Neuron (in vitro differentiated cells): ENCODE data around the gene TNFAIP3.

Experiments
- H2AFZ ChIP-seq: one replicate; pipeline ENCODE4 v1.6.1; 2013; ENCODE audit warnings: low read depth, mild to moderate bottlenecking, inconsistent platforms, low read length, moderate library complexity
- H3K27me3 ChIP-seq: one replicate; pipeline ENCODE4 v1.6.1; 2013; ENCODE audit warnings: low read length; ENCODE audit not compliant: insufficient read depth
- H3K36me3 ChIP-seq: one replicate; pipeline ENCODE4 v1.6.1; 2013; ENCODE audit warnings: low read length; ENCODE audit not compliant: insufficient read depth
- H3K4me1 ChIP-seq: one replicate; pipeline ENCODE4 v1.6.1; 2013; ENCODE audit warnings: low read length; ENCODE audit not compliant: insufficient read depth
- H3K4me3 ChIP-seq: 2 replicates; pipeline ENCODE4 v1.5.1; 2013; ENCODE audit warnings: mild to moderate bottlenecking, low read length, moderate library complexity
- H3K9me3 ChIP-seq: one replicate; pipeline ENCODE4 v1.6.1; 2013; ENCODE audit warnings: low read length

The TNFAIP3 gene

DNA sequence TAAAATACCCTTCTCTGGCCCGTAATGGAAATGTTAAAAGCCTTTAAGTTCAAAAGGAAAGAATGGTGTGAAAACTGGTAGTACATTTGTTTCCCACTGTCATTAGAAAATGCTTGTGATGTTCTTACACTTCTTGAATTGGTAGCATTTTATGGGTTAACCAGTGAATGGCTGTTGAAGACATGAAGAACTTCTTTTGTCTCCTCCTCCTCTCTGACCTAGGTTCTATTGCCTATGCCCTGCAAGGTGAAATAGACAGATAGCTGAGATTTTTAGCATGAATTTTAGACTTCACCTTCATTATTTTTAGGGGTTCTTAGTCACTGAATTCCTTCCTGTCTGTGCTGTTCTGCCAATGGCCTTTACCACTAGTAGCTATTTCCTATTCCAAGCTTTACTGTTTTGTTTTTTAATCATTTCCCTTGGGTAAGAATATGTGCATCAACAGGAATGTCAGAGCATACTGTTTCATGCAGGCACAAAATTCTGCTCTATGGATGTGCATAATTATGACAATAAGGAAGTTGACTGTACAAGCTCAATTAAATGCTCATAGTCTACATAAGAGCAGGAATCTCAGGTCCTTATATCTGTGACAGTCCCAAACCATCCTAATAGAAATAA is 4.9 kb downstream of the TNFAIP3 start:
- H3K4me1 ChIP-seq, result peaks cover 2% of the 10 kb centered on the region
- peaks cover 8% of the 10 kb centered on the region for H3K27me3 ChIP-seq
- H2AFZ ChIP-seq, result no peak overlapping the region
- no peak overlapping the region for H3K4me3 ChIP-seq
- no peaks in the 10 kb centered on the region for H3K9me3 ChIP-seq
- H3K36me3 ChIP-seq, result no peaks in the 10 kb centered on the region

DNA sequence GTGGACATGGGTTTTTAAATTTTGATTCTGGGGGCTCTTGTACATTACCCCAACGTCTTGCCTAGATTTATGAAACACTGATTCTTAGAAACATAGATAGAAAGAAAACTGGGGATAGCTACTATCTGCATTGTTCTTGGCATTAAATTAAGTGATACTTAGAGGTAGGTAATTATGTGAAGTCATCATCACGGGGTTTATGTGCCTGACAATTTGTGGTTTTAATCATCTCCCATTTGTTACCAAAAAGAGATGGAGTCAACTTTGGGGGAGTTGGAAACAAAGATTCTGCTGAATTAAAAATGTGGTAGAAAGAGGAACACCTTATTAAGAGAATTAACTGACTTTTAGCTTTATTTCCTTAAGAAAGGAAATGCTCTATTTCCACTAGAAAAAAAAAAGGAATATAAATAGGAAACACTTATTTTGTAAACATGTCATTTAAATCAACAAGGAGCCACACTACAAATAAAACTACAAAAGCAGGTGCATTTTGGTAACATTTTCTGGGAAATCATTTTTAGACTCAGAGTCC is 5.6 kb downstream of the TNFAIP3 start:
- Histone ChIP-seq H3K27me3 (peaks cover 8% of the 10 kb centered on the region), H3K9me3 (no peaks in the 10 kb centered on the region), H2AFZ (no peak overlapping the region), H3K4me1 (peaks cover 2% of the 10 kb centered on the region), H3K4me3 (no peak overlapping the region), H3K36me3 (no peaks in the 10 kb centered on the region)

DNA sequence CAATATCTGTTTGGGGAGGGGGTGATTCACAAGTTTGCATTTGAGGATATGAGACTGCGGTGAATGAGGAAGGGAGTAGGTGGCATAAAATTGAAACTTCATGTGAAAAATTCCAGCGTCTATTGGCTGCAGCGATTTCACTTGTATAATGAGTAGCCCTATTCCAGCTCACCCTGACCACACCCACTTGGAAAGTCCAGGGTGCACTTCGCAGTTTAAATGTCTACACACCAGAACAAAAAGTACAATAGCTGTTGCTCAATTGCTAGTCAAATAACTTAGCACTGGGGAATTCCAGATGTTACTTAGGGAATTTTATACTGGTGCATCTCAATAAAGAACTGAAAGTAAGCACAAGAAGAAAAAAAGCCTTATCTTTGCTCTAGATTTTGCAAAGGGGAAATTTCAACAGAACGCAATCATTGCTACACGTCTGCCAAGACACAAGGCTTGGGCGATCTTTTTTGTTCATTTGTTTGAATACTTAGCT is 6.3 kb downstream of the TNFAIP3 start:
- Histone ChIP-seq H3K9me3 (no peaks in the 10 kb centered on the region), H2AFZ (no peak overlapping the region), H3K4me3 (no peak overlapping the region), H3K36me3 (no peaks in the 10 kb centered on the region), H3K4me1 (no peaks in the 10 kb centered on the region), H3K27me3 (peaks cover 1% of the 10 kb centered on the region)

DNA sequence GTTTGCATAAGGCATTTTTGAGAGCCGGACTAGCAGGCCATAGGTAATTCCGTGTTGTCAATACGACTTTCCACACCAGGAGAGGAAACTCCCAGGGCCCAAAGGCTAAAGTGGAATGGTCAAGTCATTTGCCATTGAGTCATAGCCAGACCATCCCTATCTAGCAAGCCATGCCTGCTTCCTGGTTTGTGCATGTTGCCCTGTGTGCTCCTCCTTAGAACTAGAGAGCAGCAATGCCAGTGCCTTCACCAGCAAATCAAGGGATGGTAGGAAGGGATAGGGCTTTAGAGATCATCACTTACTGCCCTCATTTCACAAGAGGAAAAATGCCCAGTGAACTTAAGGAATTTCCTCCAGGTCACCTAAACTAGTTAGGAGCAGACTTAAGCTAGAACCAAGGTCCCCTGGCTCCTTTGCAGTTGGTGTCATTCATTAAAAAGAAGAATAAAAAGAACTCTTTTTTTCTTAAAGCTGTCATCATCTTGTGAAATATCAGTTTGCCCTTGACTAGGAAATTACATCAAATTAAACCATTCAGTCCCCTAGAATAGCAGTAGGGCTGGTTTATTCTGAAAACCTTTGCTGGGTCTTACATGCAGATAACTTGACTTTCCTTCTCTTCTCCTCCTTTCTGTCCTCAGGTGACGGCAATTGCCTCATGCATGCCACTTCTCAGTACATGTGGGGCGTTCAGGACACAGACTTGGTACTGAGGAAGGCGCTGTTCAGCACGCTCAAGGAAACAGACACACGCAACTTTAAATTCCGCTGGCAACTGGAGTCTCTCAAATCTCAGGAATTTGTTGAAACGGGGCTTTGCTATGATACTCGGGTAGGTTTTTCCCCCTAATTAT is 7.4 kb downstream of the TNFAIP3 start:
- H3K36me3 ChIP-seq, result no peaks in the 10 kb centered on the region
- H3K27me3 ChIP-seq, result no peaks in the 10 kb centered on the region
- H3K4me1 ChIP-seq, result no peaks in the 10 kb centered on the region
- no peak overlapping the region for H3K4me3 ChIP-seq
- H2AFZ ChIP-seq, result no peak overlapping the region
- no peaks in the 10 kb centered on the region for H3K9me3 ChIP-seq

DNA sequence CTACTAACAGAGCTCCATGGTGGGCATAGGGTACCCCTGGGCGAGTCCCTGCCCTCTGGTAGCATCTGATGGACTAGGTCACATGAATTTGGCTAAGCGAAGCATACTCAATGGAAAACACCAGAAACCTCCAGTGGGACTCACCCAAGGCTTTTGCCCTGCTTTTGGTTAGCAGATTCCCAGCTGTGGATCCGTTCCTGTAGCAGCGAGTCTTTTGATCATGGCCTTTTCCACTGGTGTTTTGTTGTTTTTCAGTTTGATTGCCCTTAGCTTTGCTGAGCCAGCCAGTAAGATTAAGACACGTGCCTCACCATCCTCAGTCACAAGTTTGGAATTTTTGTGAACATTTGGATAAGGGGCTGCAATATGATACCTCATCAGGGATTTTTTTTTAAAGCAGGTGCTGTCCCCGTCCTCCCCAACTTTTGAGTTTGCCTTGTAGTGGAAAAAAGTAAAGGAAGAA is 8.0 kb downstream of the TNFAIP3 start:
- Histone ChIP-seq H3K9me3 (no peaks in the 10 kb centered on the region), H2AFZ (no peak overlapping the region), H3K4me1 (no peaks in the 10 kb centered on the region), H3K36me3 (no peaks in the 10 kb centered on the region), H3K4me3 (no peak overlapping the region), H3K27me3 (no peaks in the 10 kb centered on the region)

DNA sequence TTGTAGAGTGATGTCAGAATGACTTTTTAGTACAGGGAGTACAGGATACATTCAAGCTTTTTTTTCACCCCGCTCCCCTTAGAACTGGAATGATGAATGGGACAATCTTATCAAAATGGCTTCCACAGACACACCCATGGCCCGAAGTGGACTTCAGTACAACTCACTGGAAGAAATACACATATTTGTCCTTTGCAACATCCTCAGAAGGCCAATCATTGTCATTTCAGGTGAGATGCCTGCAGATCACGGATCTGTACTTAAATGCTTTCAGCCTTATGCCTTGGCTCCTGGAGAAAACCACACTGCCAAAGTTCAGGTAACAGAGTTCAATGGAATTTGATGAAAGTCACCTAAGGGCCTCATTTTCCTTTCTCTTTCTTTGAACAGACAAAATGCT is 8.5 kb downstream of the TNFAIP3 start:
- H3K27me3 ChIP-seq, result no peaks in the 10 kb centered on the region
- H3K9me3 ChIP-seq, result no peaks in the 10 kb centered on the region
- H3K4me1 ChIP-seq, result no peaks in the 10 kb centered on the region
- no peaks in the 10 kb centered on the region for H3K36me3 ChIP-seq
- H3K4me3 ChIP-seq, result no peak overlapping the region
- no peak overlapping the region for H2AFZ ChIP-seq

DNA sequence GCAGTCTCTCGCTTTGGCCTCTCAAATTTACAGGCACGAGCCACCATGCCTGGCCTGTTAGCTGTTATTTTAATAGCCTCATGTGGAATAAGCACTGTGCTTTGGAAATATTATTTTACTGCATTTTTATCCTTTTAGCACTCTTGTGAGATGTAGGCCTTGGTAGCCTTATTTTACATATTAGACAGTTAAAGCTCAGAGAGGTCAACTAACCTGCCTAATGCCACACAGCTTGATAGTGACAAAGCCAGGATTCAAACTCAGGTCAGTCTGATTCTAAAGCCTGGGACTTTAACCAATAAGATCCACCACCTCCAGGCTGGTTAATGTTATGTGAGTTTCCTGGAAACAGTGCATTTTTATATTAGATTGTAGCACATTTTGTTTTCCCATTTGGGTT is 9.5 kb downstream of the TNFAIP3 start:
- Histone ChIP-seq H2AFZ (no peak overlapping the region), H3K4me3 (no peak overlapping the region), H3K9me3 (no peaks in the 10 kb centered on the region), H3K36me3 (peaks cover 2% of the 10 kb centered on the region), H3K4me1 (no peaks in the 10 kb centered on the region), H3K27me3 (no peaks in the 10 kb centered on the region)

DNA sequence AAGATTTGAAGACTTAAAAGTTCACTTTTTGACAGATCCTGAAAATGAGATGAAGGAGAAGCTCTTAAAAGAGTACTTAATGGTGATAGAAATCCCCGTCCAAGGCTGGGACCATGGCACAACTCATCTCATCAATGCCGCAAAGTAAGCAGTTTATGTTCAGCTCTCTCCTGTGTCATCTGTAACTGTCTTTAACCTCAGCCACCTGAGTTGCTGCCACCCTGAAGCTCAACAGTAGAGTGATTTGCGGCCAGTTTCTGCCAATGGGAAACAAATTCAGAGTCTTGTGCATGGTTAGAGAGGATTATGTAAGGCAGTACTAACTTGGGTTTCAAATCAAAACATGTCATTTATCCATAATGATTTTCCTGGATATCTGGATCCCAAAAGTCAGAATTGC is 10.1 kb downstream of the TNFAIP3 start:
- no peak overlapping the region for H3K4me3 ChIP-seq
- H3K4me1 ChIP-seq, result no peaks in the 10 kb centered on the region
- no peak overlapping the region for H2AFZ ChIP-seq
- no peaks in the 10 kb centered on the region for H3K9me3 ChIP-seq
- H3K27me3 ChIP-seq, result no peaks in the 10 kb centered on the region
- H3K36me3 ChIP-seq, result peaks cover 5% of the 10 kb centered on the region

DNA sequence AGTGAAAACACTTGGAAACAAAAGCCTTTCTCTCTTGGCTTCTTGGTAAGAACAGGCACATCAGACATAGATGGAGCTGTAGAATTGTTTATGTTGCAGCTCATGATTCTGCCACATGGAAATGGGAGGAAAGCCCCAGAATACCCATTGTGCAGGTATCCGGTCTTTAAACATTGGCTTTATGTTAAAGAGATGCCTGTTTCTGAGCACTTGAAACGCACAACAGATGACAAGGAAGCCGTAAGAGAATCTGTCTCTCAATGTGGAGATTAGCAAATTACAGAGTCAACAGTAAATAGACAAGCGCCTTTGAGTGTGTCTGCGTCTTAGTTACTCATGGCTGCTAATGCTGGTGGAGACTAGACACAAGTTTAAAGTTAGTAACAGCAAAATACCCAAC is 10.5 kb downstream of the TNFAIP3 start:
- Histone ChIP-seq H2AFZ (no peak overlapping the region), H3K9me3 (no peaks in the 10 kb centered on the region), H3K4me3 (no peak overlapping the region), H3K27me3 (no peaks in the 10 kb centered on the region), H3K36me3 (peaks cover 6% of the 10 kb centered on the region), H3K4me1 (no peaks in the 10 kb centered on the region)

DNA sequence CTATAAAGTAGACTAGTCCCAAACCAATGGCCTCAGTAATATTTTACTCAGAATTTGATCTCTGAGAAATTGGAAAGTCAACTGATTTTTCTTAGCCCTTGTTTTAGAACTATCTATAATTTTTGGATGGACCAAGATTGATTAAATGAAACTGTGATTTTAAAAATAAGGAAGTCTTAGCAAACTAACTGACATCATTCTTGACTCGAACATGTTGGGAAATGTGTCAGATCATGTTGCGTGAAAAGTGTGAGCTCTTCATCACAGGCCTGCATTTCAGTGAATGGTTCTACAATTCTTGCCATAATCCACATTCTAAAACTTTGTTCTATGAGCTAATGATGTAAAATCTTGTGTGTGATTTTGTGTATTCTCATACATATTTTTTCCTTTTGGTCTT is 11.0 kb downstream of the TNFAIP3 start:
- Histone ChIP-seq H3K4me1 (no peaks in the 10 kb centered on the region), H3K27me3 (no peaks in the 10 kb centered on the region), H2AFZ (no peak overlapping the region), H3K36me3 (peaks cover 6% of the 10 kb centered on the region), H3K4me3 (no peak overlapping the region), H3K9me3 (no peaks in the 10 kb centered on the region)

DNA sequence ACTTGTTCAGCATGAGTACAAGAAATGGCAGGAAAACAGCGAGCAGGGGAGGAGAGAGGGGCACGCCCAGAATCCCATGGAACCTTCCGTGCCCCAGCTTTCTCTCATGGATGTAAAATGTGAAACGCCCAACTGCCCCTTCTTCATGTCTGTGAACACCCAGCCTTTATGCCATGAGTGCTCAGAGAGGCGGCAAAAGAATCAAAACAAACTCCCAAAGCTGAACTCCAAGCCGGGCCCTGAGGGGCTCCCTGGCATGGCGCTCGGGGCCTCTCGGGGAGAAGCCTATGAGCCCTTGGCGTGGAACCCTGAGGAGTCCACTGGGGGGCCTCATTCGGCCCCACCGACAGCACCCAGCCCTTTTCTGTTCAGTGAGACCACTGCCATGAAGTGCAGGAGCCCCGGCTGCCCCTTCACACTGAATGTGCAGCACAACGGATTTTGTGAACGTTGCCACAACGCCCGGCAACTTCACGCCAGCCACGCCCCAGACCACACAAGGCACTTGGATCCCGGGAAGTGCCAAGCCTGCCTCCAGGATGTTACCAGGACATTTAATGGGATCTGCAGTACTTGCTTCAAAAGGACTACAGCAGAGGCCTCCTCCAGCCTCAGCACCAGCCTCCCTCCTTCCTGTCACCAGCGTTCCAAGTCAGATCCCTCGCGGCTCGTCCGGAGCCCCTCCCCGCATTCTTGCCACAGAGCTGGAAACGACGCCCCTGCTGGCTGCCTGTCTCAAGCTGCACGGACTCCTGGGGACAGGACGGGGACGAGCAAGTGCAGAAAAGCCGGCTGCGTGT is 11.6 kb downstream of the TNFAIP3 start:
- H2AFZ ChIP-seq, result no peak overlapping the region
- H3K27me3 ChIP-seq, result no peaks in the 10 kb centered on the region
- no peak overlapping the region for H3K4me3 ChIP-seq
- no peaks in the 10 kb centered on the region for H3K9me3 ChIP-seq
- peaks cover 6% of the 10 kb centered on the region for H3K36me3 ChIP-seq
- no peaks in the 10 kb centered on the region for H3K4me1 ChIP-seq

DNA sequence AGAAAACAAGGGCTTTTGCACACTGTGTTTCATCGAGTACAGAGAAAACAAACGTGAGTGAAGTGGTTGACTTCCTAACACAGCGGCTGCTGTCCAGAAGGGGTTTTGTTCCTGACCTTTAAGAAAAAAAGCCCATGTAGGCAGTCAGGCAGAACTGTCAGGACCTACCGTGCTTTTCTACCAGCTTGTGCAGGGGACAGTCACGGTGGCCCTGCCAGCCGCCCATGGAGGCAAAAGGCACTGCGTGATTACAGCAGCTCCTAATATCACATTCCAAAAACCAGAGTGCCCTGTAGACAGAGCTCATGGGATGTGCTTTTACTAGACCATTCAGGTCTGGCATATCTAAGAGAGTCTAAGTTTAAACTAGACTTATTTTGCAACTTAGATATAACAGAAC is 12.2 kb downstream of the TNFAIP3 start:
- H3K27me3 ChIP-seq, result no peaks in the 10 kb centered on the region
- no peak overlapping the region for H2AFZ ChIP-seq
- peaks cover 6% of the 10 kb centered on the region for H3K36me3 ChIP-seq
- no peaks in the 10 kb centered on the region for H3K4me1 ChIP-seq
- H3K9me3 ChIP-seq, result no peaks in the 10 kb centered on the region
- H3K4me3 ChIP-seq, result no peak overlapping the region
